ENCODE data around the gene N4BP2.
A peak's percentile ranks its signal among the peaks of the same experiment; 100 is the strongest.

Gene N4BP2

DNA sequence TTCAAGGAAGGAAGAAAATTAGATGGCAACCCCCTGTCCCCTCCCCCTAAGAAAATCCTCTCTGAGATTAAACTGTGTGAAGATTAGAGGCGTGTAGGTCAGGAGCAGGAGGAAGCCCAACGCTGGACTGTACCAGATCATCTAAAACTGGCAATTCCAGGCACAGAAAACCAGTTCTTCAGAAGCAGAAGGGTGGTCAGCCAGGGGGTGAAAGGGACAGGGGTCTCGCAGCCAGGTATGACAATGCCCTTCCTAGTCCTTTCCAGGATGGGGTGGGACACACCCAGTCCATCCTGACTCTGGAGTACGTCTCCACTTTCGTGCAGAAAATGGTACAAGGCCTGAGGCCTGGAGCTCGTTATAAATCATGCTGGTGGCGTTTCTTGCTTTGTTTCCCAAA is 136.9 kb downstream of the N4BP2 start:
- DNase-seq, result no peak

- no peak for DNase-seq
Observed at GRCh38 chr4:40194602-40195161, 138.0 kb downstream of the N4BP2 start.

DNA sequence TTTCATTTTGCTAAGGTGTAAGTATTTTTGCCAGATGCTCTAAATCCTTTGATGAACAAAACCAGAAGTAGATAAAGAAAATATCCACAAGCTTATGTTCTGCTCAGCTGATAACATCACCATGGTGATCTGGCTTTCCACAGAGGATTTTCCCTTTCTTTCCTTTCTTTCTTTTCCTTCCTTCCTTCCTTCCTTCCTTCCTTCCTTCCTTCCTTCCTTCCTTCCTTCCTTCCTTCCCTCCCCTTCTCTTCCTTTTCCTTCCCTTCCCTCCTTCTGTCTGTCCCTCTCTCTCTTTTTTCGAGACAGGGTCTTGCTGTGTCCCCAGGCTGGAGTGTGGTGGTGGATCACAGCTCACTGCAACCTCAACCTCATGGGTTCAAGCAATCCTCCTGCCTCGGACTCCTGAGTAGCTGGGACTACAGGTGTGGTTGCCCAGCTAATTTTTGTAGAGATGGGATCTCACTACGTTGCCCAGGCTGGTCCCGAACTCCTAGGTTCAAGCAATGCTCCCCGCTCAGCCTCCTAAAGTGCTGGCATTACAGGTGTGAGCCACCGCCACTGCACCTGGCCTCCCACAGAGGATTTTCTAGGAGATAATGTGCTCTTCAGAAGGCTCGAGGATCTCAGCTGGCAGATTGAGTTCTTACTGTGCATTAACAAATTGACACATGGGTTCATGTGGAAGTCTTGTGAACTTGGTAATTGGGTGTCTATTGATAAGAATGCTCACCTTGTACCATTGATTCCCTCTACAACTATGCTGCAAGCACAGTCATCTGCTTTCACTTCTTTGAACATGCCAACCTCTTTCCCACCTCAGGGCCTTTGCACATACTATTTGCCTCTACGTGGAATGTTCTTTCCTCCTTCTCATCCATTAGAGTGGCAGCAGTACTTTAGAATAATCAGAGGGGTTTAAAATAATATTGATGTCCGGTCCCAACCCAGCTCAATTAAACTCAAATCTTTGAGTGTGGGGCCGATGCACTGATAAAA is 138.8 kb downstream of the N4BP2 start:
- no peak for DNase-seq

- no peak for DNase-seq
Observed at GRCh38 chr4:40196272-40196671, 139.6 kb downstream of the N4BP2 start.

DNA sequence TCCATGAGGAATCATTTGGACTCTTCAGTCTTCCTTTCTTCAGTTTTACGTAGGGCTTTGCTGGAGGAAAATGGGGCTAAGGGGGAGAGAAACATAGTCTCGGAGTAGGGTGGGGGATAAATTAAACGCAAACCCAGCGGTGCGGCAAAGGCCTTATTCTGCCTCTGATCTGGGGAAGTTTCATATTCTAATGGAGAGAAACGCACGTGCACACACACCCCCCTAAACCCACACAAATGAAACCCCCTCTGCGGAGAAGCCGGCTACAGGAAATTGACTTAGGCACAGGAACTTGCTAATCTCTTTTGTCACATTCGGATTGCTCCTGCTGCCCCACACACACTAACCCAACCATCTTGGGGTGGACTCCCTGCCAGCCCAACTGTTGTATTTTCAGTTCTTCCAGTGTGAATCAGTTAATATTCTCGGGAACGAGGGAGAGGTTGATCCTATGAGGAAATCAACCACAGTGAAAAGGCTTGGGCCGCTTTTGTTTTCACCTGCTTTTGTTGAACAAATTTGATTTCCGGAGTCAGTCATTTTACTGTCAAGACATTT is 140.2 kb downstream of the N4BP2 start, which contains the start of gene RHOH:
Gene RHOH, plus strand, starts transcription at position 308 of the 558 bp plus-strand sequence. CDS start 46,356 bp downstream, outside the sequence.
- no peak for DNase-seq

GRCh38 chr4:40197879-40198689 is 141.4 kb downstream of the N4BP2 start:
- no peak for DNase-seq

DNA sequence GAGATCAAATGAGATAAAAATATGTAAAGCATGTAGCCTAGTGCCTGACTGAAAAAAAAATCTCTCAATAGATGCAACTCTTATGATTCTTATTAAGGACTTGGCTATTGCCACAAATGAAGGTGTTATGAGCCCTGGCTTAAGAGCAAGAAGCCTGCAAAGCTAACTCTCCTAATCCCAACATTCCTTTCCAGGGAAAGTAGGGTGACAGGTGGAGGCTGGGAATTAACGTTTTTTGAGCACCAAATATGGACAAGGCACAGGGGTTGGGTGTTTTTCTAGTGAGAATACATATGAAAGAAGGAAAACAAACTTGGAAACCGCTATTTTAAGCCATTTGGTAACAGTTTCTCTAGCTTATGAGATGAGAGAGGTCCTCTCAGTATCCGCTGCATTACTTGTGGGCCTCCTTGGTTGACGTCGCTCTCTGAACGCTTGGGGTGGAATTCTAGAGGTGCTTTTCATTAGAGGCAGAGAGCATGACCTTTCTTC is 142.6 kb downstream of the N4BP2 start:
- DNase-seq, result peak in 1 of 2 experiments; percentile 28

DNA sequence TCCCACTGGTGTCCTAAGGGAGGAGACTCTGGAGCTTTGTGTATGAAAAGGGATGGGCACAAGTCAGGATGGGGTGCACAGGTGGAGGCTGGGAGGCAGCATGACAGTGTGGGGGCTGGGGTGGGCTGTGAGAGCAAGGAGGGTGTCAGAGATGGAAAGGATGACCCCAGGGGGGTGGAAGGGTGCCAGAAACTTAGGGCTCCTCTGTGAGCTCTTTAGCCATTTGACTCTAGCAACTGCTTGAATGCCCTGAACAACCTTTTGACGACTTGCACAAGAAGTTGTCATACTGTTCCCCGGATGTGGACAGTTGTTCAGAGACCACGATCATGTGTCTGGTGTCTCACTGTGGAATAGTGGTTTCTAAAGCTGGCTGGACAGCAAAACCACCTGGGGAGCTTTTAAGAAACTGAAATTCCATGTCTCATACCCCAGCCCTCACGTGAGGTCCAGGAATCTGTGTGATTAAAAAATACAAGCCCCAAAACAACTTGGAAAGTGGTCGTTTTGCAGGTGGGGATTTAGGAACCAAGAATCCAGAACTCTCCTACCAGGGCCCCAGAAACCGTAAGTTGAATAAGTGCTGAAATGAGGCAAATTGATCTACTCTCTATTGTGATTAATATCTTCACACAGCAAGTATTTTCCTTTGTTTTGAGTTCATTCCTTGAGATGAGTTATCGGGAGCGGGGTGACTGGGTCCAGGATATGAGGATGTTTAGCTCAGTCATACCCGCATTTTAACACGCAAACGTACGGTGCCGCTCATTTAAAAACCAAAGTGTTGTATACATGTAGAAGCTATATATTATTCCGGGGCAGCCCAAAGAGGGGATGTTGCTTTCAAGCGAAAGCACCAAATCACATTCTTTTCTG is 143.6 kb downstream of the N4BP2 start:
- no peak for DNase-seq

DNA sequence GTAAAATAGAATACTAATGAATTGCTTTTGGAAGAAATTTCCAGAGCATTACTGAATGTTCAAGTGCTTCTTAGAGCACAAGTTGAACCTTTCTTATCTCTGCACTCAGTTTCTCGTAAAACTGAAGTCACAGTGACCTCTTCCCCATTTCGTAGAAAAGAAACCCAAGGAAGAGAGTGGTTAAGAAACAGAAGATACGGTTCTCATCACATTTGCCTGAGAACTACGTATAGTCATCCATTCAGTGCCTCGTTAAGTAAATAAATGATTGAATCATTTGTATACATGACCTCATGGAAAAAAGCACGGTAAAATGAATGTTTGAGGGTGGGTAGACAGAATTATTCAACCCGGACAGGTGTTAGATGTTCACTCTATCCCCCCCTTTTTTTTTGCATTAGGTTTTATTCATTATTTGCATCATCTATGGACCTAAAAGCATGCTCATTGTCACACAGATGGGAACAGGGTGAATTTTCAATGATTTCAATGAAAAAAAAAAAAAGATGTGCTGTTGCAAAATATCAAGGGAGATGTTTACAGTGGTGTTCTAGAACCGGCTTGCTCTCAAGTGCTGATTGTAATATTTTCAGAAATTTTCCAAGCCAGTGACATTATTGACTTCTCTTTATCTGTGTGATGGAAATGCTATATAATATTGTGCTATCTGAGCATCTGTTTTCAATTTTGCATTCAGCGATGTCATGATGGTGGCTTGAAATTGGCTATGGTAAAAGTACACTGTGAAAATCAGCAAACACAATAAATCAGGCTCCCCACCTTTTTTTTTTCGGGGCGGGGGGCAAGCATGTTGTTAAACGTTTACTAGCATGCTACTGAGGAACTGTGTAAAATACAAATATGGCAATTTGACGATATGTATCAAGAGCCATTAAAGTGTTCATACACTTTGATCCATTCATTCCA is 144.5 kb downstream of the N4BP2 start:
- DNase-seq, result no peak

- no peak for DNase-seq
Observed at GRCh38 chr4:40201898-40202297, 145.2 kb downstream of the N4BP2 start.

- DNase-seq, result no peak
Observed at GRCh38 chr4:40202474-40202873, 145.8 kb downstream of the N4BP2 start.

GRCh38 chr4:40204507-40205258 is 148.0 kb downstream of the N4BP2 start:
- DNase-seq, result no peak

- no peak for DNase-seq
Observed at GRCh38 chr4:40205259-40206198, 148.9 kb downstream of the N4BP2 start.

- DNase-seq, result no peak
Observed at GRCh38 chr4:40206426-40206825, 149.8 kb downstream of the N4BP2 start.
